ENCODE measurements around the gene PLD4.

Gene PLD4

DNA sequence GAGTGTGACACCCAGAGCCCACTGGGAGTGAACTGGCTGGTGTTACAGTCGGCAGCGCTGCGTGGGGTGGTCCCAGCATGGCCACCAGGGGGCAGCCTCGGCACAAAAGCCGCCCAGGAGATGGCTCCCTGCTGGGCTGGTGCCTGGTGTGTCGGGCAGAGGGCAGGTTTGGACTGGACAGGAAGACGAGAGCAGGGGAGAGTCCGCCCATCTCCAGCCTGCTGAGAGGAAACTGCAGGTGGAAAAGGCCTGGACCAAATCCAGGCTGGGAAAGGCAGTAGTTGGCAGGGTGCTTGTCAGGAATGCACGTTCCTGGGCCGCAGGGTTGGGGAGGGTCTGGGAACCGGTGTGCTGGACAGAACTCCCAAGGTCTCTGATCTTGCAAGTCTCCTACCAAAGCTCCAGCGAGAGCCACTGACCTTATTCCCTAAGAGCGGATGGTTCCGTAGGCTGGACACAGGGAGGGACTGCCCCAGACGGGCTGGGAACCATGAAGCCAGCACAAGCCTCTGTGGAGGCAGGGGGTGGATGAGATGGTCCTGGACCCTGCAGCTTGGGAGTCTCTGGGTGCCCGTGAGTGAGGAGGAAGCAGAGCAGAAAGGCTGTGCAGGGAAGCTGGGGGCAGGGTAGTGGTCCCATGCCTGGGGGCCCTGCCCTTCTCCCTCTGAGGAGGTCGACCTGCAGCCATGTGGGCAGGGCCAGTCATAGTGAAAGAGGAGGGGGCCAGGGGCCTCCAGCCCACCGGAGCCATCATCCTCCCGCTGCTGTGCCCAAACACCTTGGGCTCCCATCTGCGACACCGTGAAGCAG, 51.7 kb downstream of the PLD4 start:
- DNase-seq: peak; percentile 63

DNA sequence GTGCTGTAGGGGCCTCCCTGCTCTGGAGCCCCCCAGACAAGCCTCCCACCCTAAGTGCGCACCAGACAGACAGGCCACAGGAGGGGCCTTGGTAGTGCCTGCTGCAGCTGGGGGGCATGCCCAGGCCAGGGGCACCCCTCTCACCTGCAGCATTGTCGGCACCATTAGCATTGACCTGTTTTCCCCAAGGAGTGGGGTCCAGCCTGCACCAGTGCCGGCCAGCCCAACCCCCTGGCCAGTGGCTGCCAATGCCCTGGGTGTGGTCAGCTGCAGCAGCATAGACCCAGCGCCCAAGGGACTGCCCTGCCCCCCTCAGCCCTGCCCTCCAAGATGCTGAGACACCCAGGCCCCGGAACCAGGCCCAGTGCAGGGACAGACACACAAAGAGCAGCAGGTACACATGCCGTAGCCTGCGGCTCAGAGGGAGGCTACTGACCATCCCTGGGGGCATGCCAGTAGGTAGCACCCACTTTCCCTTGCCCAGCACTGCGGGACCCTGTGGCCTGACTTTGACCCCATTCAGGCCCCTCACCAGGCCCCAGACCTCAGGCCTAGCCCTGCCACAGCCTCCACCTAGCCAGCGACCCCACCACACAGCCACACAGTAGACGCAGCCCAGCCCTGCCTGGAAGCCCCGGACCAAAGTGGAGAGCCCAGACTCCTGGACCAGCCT, 52.5 kb downstream of the PLD4 start:
- DNase-seq: no peak

DNA sequence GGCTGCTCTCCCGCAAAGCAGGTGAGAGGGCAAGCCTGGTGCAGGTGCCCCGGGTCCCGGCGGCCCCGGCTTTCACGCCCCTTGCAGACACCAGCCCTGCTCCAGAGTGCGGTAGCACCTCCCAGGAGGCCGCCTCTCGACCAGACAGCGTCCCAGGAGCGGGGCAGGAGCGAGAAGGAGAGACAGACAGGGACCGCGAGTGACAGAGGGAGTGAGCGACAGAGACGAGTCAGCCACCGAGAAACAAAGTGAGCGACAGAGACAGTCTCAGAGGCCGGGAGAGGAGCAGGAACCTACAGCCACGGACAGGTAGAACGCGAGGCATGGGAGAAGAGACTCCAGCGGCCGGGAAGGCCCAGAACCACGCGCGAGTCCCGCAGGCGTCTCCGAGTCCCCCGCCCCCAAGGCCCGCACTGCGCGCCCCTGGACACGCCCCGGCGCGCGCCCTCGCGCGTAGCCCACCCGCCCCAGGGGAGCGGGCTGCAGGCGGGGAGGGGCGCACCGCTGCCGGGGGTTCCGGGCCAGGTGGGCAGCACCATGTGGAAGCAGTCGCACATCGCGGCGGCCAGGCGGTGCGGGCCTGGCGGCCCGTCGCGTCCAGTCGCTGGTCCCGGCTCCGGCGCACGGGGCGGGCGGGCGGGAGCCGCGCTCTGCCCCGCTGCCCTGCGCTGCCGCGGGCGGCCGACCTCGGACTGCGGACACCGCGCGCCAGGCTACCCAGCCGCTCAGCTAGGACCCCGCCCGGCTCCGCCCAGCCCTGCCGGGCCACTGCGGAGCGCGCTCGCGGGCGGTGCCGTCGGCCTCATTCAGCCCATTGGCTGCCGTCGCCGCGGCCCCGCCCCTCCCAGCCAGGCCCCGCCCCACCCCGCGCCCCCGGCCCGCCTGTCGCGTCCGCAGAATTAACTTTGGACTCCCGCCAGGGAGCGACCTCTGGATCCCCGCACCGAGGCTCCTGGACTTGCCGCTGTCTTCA, 53.3 kb downstream of the PLD4 start, which contains the start of gene AHNAK2:
AHNAK2 (minus strand) TSS at position 694 of the 973 bp plus-strand sequence; CDS start at position 557, 137 bp downstream.
- DNase-seq: peak; percentile 74

GRCh38 chr14:104978746-104979691, 54.3 kb downstream of the PLD4 start:
- DNase-seq: no peak

DNA sequence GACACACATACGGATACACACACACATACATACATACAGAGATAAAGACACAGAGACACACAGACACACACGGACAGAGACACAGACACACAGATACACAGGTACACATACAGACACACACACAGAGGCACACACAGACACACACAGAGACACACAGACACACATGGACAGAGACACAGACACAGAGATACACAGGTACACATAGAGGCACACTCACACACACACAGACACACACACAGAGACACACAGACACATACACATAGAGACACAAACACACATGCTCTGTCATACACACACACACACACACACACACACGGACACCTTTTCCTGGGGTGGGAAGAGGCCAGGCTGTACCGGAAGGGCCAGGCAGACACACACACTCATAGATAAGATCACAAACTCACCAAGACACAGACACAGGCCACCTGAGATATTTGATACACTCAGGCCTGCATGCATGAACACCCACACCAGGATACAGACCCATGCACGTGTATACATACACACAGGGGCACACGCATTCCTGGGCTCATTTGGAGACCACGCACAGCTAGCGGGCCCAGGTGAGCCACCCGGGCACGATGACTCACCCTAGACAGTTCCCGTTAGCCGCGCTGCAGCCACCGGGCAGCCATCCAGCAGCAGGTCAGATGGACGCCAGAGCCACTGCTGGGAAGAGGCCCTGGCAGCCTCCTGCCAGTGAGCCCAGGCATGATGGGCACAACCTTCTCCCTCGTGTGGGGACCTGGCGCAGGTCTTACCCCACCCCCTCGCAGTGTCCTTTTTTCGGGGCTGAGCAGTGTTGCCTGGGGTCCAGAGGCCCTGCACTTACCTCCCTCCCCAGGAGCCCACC, 55.3 kb downstream of the PLD4 start:
- DNase-seq: no peak

DNA sequence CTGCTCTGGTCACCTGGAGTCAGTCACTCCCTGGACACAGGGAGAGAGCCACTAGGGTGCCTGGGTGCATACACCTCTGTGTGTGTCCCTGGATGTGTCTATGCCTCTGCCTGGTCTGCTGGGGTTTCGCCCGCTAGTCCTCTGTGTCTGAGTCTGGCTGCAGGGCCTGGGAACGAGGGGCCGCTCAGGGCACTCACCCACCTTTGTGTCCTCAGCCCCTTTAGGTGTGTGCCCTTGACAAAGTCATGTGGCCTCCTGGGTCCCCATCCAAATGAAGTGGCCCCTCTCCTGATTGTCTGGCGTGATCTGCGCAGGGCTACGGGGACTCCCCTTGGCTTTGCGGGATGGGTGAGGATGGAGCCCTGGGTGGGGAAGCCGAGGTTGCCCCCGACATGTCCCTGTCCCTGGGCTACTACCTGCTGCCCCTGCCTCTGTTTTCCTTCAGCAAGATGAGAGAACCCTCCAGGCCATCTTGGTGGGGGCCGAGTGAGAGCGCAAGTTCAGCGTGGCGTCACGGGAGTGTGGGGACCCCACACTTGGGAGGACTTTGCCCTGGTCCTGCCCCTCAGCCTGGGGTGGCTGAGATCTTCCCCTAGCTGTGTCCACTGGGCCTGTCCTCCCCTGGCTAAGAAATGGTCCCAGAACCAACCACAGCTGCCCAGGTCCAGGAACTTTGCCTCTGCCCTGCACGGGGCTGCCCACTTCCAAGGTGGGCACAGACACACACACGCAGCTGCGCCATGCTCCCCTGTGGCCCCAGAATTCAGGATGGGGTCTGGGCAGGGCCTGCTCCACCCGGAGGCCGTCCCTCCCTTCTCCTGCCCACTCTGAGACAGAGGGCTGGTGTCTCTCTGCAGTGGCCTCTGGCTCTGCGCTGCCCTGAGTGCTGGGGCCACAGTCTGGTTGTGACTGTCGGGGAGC, 56.2 kb downstream of the PLD4 start:
- DNase-seq: no peak

GRCh38 chr14:104981699-104982541, 57.2 kb downstream of the PLD4 start:
- DNase-seq: no peak

DNA sequence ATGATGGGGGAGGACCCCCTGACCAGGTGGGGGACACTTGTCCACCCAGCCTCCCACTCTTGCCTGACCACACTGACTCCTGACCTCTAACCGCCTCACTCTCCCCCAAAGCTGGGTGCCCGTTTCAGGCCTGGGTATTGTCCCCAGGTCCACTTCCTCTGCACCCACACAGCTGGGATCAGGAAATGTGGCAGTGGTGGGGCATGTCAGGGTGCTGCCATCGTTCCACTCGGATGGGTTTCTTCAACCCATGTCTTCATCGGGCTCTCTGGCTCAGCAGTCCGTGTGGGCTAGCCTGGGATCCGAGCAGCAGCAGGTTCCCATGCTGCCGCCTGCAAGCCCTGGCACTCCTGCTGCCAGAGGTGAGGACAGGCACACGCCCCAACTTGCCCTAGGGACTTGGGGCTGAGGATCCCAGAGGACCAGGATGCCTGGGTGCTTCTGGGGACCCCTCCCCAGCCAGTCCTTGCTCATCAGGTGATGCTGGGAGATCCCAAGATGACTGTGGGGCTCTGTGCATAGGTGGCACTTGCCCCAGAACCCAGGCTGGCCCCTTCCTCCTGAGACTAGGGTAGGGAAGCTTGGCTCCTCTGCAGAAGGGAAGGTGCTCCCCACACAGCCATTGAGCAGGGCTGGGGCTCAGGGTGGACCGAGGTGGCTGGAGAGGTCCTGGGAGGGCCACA, 58.0 kb downstream of the PLD4 start:
- DNase-seq: no peak

Measured in fibroblast of skin of abdomen (primary cell).